GM19468 (cell line): ENCODE data around the gene CAPN5.

Source experiments
- ATAC-seq: cut with Tn5 transposase; IDR thresholded peaks from one replicate; pipeline ENCODE4 v1.9.1; 2021; ENCODE audit warnings: mild to moderate bottlenecking, moderate library complexity, moderate number of reproducible peaks; ENCODE audit not compliant: unreplicated experiment; ENCODE audit errors: extremely low read depth

CAPN5 gene

DNA sequence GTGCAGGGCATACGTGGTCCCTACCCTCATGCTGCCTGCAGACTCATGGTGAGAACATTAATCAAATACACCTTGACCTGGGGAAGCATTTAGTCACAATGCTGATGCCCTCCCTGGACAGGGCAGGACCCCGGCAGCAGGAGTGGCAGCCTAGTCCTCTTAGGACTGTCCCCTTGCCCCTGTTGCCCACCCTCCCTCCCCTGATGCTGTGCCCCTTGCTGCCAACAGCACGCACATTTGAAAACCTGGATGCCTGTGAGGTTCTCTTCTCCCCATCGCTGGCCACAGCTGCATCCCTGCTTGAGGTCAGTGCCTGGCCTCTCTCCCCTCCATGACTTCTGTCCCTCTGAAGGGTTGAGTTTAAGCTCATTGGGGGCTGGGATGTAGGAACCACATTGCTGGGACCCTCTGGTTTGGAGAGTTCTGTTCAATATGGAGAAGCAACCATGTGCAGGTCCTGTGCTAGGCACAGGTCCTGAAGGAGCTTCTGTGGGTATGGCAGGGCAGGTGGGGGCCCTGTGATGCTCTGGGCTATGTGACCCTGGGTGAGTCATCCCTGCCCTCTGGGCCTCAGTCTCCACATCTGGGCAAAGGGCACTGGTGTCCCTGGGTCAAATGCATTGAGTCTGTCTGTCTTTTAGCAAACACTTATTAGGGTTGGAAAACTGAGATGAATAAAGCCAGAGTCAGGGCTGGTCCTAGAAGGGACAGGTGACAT, 92.6 kb downstream of the CAPN5 start:
- no peak for ATAC-seq

DNA sequence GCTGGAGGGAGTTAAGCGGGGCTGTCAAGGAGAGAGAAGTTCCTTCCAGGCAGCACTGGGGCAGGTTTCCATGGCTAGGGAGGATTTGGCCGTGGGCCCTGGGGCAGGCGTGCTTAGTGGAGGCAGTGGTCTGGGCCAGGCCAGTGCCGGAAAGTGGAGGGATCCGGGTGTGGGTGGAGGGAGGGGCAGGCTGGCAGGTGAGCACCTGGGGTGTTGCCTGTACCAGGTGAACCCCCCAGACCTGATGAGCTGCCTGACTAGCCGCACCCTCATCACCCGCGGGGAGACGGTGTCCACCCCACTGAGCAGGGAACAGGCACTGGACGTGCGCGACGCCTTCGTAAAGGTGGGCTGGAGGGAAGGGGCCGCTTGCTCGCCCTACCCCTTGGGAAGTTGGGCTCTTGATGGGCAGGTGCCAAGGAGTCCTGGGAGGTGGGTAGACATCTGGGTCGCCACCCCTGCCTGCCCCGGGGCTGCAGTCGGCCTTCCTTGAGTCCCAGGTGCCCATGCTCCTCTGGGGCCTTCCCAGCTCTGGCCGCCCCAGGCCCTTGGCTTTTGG, 93.2 kb downstream of the CAPN5 start:
- no peak for ATAC-seq

DNA sequence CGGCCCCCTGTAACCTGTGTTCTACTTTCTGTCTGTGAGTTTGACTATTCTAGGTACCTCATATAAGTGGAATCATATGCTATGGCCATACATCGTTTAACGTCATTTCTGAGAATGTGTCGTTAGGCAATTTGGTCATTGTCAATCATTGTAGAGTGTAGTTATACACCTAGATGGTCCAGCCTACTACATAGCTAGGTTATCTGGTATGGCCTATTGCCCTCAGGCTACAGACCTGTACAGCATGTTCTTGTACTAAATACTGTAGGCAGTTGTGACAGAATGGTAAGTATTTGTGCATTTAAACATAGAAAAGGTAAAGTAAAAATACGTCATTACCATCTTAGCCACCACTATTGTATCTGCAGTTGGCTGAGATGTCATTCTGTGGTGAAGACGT, 96.5 kb downstream of the CAPN5 start:
- no peak for ATAC-seq

DNA sequence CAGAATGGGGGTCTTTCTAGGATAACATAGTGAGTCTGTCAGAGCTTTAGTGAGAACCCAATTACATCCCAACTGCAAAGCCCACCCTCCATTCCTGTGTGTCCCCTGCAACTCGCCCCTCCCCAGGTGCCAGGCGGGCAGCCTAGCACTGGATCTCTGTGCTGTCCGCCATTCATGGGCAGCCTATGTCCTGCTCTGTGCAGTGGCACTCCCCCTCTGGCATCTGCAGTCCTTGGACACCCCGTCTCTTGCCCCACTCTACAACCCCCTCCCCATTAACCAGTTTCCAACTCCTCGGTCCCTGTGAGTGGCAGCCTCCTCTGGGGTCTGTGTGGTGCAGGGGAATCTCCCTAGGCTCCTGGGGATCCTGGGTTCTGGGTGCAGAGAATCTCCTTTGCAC, 98.3 kb downstream of the CAPN5 start:
- ATAC-seq: no peak

DNA sequence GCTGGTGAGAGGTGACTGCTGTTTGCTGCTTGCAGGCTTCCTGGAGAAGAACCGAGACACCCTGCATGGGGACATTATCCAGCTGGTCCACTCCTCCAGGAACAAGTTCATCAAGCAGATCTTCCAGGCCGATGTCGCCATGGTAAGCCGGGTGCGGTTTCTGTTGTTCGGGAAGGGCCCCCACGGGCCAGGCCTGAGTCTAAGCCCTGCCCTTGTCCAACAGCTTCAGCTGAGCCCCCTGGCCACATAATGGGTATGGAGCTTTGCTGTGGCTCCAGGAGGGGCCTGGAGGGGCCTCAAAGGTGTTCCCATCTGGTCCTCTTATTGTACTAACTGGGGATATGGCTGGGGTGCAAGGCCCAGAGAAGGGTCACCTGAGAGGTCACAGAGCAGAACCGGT, 99.2 kb downstream of the CAPN5 start:
- ATAC-seq: no peak

DNA sequence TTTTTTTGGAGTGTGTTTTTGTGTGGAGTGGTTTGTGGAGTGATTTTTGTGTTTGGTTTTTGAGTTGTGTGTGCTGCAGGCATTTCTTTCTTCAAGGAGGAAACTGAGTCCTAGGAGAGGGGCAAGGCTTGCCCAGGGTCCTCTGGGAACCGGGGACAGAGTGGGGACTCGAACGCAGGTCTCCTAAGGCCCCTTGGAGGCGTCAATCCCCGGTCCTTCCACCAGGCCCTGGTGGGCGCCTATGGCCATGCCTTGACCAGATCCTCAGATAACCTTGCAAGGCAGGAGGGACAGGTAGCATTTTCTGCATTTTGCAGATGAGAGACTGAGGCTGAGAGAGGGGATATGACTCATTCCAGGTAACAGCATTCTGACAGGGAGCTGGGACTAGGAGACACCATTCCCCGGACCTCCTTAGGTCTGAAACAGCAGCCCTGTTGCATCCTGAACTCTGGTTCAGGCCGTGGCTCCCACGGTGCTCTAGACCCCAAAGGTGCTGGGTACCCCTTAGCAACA, 100.4 kb downstream of the CAPN5 start:
- no peak for ATAC-seq

DNA sequence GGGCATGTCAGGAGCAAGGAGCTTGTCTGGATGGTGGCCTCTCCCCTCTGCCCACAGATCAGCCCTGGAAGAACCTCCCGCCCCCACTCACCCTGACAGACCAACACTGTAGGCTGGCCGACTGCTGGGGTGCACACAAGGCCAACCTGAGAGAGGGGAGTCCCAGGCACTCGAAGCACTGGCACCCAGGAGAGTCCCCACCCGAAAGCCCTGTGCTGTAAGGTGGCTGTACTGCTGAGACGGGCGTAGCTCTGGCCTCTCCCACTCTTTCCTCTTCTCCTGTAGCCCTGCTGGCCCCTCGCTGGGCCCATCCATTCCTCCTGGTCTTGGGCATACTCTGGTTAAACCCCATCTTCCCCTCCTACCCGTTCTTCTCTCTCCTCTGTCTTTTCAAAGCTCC, 101.0 kb downstream of the CAPN5 start:
- no peak for ATAC-seq

DNA sequence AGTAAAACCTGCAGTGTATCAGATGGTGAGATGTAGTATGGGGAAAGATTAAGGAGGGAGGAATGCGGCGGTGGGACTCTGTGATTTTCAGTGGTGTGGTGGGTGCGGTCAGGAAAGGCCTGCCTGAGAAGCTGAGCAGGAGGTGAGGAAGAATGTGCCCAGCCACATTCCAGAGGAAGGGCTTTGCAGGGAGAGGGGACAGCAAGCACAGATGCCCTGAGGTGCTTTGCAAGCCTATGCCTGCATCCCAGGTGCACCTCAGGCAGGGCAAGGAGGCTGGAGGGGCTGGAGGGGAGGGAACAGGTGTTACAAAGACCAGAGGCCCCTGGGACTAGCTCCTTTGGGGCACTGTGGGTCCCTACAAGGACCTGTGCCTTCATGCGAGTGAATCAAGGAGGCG, 103.3 kb downstream of the CAPN5 start:
- ATAC-seq: no peak

DNA sequence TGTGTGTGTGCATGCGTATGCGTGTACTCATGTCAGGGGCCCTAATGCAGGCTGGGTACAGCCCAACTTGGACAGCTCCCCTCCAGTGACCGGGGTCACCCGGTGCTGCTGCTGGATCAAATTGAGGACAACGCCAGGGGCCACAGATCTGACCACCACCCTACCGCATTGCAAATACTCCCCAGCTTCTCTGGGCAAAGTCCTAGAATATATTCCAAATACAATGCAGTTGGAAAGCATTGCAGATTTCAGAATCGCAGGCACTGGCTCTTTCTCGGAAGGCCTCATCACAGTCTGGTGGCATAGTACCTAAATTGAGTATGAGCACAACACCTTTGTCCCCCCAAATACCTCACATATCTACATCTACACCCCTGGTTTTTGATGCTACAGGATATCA, 104.5 kb downstream of the CAPN5 start:
- no peak for ATAC-seq

DNA sequence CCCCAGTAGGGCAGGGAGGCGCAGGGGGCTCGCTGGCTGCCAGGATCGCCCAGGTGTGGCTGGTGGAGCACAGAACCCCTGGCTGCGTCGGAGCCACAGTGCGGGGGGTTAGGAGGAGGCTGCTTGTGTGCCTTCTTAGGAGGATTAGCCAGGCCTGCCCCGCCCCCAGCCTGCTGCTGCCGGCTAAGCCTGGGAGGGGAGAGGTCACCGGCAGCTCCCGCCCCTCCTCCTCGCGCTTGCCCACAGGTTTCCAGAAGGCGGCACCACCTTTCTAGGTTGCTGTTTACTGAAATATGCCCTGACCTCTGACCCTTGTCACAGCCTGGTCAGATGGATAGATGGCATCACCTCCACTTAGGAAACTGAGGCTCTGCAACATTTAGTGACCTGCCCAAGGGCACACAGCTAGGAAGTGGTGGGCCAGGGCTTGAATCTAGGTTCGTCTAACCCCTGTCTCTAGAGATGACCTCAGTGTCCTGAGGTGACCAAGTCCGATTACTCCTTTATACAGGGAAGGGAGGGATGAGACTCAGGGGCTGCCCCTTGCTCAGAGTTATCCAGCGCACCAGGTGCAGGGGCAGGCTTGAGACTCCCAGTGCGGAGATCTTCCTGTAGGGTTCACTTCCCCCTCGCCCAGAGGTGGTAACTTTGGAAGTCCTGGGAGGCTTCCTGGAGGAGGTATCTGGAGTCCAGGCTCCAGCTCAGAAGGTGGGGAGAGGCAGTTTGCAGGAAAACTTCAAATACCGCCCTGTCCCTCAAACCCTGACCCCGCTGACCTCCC, 105.3 kb downstream of the CAPN5 start:
- ATAC-seq: no peak

DNA sequence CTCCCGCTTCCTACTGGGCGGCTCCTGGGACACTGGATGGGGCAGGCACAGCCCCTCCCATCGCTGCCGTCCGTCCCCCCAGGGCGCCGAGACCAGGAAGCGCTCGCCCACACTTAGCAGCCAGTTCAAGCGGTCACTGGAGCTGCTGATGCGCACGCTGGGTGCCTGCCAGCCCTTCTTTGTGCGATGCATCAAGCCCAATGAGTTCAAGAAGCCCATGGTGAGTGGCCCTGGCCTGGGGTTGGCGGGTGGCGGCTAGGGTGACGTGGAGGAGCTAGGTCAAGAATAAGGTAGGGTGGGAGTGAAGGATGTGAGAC, 105.9 kb downstream of the CAPN5 start:
- ATAC-seq: no peak

DNA sequence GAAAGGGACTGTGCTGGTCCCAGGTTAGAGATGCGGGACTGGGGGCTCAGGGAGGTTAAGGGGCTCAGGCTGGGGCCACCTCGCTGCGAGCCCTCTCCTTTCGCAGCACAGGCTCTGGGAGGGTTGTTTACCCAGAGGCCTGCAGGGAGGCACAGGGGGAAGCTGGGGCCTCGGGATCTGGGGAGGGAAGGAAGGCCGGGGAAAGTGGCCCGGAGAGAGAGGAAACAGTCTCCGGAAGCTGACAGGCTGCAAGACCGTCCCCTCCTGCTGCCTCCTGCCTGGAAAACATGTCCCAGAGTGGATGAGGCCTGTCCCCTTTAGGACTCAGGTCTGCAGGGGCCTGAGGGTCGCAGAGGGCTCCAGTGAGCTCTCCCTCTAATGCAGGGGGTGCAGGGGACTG, 106.7 kb downstream of the CAPN5 start:
- ATAC-seq: no peak

DNA sequence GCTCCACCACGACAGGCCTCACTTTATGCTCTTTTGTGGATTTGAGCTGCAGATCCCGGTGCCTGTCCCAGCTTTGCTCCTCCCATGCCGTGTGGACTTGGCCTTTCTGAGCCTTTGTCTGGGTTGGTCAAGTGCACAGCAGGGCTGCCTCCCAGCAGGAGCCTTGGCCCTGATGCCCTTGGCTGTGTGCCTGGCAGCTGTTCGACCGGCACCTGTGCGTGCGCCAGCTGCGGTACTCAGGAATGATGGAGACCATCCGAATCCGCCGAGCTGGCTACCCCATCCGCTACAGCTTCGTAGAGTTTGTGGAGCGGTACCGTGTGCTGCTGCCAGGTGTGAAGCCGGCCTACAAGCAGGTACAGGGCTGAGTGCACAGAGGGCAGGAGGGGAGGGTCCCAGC, 107.8 kb downstream of the CAPN5 start:
- no peak for ATAC-seq

DNA sequence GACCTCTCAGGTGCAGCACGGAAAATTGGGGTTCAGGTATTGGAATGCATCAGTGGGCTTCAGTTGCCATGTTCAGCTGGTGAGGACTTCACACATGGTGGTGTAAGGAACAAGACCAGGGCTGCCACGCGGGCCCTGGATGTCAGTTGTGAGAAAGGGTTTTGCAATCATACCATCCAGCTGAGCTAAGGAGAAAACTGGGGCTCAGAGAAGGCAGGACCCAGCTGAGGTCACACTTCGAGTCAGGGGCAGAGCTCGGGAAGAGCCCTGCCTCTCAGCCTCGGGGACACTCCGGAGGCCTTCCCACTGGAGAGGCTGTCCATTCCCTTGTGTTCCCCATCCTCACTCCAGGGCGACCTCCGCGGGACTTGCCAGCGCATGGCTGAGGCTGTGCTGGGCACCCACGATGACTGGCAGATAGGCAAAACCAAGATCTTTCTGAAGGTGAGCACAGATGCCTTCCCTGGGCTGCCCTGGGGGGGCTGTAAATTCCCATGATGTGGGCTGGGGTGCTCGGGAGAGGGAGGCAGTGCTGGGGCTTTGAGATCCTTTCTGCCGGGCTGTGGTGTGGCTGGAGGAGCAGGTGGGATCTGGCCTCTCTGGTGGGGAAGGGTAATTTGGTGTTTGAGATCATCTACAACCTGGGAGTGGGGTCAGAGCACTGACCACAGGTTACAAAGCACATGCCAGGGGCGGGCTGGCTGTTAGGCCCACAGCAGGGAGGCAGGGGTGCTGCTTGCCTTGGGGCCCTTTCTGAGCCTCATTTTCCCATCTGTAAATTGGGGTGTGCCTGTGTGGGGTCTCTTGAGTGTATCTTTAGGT, 108.5 kb downstream of the CAPN5 start:
- ATAC-seq: no peak
